ENCODE data around the gene LRMDA.

GRCh38 chr10:75693489-75693888 is 262.1 kb downstream of the LRMDA start:
- TF ChIP-seq CTCF (IDR thresholded peaks at IDR 0.05; ENCODE audit: borderline replicate concordance, extremely low read depth, low read length, poor library complexity, severe bottlenecking) = no peak
- TF ChIP-seq EZH2 (IDR thresholded peaks at IDR 0.05; ENCODE audit: borderline replicate concordance, low read depth, low read length, severe bottlenecking) = no peak

Data from DND-41 (cell line).